GM19397 (cell line): Measurements from ENCODE around the gene CRK.
"Not testable (repeated sequence)": the region's sequence is repeated elsewhere in the genome, so short reads cannot be mapped to it uniquely, and the experiment has no call there.

Experiments used
- ATAC-seq: cut with Tn5 transposase; IDR thresholded peaks from one replicate; pipeline ENCODE4 v1.9.1; 2021; ENCODE audit warnings: mild to moderate bottlenecking, moderate library complexity; ENCODE audit not compliant: unreplicated experiment

Gene CRK

DNA sequence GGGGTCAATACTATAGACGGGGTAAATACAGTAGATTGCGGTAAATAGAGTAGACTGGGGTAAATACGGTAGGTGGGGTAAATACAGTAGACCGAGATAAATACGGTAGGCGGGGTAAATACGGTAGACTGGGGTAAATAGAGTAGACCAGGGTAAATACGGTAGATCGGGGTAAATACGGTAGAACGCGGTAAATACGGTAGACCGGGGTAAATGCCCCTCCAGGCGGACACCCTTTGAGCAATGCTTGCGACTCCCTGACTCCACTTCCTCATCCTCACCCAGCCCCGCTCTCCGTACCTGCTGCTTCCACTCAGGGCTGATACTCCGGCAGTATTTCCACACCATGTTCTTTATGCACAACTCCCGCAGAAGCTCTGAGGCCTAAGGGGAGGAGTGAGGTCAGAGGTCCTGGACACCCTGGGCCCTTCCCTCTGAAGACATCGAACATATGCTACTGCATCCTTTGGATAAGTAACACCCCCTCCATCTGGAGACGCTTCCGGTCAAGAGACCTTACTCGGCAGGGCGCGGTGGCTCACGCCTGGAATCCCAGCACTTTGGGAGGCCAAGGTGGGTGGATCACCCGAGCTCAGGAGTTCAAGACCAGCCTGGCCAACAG lies 13.3 kb upstream of the CRK start:
- no peak for ATAC-seq

DNA sequence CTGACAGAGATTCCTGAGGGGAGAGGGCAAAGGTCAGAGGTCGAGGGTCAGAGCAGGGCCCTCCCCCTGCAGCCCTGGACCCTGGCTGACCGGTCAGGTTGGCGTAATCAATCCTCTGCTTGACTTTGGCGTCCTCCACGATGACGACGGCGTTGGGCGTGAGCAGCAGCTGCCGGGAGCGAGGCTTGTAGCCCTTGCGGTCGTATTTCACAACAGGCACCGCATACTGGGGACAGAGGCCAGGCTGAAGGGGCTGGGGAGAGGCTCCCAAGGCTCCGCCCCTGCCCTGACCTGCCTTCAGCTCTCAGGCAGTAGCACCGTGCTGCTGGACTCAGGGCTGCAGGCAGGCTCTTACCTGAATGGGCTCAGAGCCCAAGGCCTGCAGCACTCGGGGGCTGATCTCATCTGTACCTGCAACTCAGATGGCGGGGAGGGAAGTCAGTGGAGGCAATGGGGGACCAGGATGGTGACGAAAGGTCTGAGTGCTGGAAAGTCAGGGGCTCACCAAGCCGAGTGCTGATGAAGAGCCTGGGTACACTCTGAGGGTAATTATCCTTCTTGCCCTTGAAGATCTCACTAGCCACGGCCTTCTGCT lies 12.0 kb upstream of the CRK start:
- ATAC-seq: no peak

DNA sequence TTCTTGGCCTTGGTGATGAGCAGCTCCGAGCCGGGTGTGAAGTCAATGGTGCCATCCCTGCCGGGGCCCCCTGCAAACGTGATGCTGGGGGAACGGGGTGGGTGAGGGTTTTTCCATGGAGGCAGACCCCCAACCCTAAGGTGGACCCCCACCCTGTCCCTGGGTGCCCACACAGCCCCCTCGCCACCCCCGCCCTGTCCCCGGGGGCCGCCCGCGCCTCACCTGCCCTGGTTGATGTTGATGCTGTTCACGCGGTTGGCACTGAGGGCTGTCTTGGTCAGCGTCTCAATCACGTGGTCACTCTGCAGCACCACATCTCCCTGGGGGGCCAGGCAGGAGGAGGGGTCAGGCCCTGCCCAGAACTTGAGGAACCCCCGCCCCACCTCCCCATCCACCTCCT lies 11.2 kb upstream of the CRK start:
- no peak for ATAC-seq

DNA sequence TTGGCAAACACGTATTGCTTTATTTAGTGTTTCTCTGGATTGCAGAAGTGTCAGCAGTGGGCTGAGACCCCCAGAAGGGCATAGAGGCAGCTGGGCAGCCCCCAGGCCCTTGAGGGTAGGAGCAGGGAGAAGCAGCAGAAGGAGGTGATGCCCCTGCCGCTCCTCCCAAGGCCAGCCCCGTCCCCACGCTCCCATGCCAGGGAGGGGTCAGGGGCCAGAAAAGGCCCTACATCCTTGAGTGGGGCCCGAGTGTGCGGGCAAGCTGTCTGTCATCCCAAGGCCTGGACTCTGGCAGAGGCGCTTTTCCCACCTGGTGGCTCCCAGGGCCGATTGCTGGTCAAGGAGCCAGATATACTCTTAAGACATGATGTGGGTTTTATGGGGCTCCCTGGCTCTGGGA lies 8.2 kb upstream of the CRK start:
- no peak for ATAC-seq

DNA sequence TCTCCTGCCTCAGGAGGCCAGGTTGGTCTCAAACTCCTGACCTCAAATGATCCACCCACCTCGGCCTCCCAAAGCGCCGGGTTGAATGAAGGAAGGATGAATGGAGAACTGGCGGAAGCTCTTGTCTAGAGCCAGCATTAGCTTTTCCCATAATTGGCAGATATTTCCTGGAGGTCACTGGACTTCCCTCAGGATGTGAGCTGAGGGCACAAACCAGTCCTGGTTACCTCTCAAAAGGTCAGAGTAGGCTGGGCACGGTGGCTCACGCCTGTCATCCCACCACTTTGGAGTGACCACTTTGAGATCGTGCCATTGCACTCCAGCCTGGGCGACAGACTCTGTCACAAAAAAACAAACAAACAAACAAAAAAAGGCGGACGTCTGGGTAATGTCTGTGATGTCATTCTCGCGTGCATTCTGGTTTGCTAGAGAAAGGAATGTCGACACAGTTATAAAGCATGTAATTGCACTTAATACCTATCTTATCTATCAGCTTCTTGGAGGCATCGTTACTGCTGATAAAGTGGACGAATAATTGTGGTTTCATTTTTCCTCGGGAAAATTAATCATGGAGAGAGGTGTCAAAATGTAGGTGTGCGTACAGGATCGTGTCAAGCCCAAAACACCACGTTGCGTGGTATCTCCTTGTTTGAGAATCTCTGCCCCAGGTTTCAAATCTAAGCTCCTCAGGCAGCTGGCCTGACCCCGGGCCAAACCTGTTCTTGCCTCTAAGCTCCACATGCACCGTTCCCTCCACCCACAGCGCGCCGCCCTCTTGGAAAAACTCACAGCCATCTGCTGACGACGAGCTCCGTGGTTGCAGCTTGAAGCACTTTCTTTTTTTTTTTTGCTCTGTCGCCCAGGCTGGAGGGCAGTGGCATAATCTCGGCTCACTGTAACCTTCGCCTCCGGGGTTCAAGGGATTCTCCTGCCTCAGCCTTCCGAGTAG lies 6.4 kb upstream of the CRK start:
- no peak for ATAC-seq

DNA sequence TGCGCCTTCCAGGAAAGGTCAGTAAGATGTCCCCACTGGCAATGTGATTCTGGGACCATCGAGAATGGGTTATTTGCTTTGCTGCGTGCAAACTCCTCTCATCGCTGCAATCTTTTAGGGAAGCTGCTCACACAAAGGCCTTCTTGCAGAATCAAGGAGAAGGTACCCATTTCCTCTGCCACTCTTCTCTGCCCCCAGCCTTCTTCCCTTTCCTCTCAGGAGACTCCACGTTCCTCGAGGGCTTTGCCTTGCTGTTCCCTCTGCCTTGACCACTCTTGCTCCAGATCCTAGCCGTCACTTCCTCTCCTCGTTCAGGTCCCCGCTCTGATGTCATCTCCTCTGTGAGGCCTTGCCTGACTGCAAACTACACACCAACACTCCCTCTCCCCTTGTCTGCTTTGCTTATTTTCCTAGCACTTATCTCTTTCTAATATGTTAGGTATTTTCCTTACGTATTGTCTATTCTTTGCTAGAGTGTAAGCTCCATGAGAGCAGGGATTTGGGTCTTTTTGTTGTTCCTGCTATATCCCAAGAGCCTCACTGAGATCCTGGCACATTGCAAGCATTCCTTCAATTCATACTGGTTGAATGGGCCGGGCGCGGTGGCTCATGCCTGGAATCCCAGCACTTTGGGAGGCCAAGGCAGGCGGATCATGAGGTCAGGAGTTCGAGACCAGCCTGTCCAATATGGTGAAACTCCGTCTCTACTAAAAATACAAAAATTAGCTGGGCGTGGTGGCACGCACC lies 5.3 kb upstream of the CRK start:
- no peak for ATAC-seq

DNA sequence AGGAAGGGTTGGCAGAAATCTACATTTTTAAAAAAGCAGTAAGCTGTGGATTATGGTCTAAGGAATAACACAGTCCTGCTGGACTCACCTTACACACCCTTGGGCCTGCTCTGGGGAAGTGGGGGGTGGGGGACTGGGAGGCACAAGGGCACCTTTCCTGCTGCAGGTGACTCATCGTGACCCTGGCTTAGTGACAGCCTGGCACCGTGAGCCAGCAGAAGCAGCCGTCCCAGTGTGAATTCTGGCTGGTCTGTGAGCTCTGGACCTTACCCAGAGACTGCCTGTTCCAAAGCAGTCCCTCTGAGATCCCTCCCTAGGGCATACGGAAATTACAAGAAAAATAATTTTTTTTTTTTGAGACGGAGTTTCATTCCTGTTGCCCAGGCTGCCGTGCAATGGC lies 4.2 kb upstream of the CRK start:
- no peak for ATAC-seq

DNA sequence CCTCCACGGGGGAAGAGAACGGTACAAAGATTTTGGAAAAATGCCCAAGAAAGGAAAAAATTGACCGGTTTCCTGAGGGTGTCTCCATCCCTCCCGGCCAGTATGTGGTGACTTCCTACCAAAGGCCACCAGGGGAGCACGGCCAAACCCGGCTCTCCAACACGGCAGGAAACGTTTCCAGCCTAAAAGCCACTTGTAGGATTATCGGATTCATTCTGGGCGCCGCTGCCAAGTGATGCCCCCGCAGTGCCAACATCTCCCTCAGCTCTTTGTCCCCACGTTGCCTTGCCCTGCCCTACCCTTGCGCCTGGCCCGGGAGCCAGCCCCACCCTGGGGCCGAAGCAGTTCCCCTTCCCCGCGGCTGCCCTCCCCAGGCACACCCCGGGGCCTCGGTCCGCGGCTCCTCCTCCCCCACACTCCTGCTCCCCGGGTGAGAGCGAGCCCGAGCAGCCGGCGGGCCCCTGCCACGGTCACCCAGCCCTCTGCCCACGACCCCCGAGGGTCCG lies 688 bp downstream of the CRK start:
- peak; percentile 29 for ATAC-seq

DNA sequence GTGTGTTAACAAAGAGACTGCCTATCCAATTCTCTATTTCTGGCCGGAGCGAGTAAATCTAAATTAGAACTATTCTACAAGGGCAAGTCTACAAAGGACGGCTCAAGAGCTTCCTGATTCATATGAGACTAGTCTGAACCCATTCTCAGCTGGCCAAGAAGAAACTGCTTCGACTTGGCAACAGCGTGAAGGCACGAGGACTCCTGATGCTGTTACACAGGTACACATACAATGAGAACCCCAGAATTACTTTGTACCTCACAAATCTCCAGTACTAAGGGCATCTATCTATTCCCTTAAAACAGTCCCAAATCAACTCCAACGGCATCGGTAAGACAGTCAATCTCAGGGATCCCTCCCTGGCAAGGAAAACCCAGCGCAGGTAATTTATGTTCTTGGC lies 1.5 kb downstream of the CRK start:
- no peak for ATAC-seq

DNA sequence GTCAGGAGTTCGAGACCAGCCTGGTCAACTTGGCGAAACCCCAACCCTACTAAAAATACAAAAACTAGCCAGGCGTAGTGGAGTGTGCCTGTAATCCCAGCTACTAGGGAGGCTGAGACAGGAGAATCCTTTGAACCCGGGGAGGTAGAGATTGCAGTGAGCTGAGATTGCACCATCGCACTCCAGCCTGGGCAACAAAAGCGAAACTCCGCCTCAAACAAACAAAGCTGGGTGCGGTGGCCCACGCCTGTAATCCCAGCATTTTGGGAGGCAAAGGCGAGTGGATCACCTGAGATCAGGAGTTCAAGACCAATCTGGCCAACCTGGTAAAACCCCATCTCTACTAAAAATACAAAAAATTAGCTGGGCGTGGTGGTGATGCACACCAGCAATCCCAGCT lies 2.3 kb downstream of the CRK start:
- ATAC-seq: not testable (repeated sequence)

DNA sequence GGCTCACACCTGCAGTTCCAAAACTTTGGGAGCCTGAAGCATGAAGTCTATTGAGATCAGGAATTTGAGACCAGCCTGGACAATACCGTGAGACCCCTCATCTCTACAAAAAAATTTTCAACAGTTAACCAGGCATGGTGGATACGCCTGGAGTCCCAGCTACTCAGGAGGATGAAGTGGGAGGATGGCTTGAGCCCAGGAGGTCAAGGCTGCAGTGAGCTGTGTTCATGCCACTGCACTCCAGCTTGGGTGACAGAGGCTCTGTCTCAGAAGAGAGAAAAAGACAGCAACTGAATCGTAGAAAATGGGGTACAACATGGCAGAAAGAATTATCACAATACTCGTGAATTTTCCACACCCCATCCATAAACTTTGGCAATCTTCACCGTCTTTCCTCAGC lies 3.2 kb downstream of the CRK start:
- no peak for ATAC-seq

DNA sequence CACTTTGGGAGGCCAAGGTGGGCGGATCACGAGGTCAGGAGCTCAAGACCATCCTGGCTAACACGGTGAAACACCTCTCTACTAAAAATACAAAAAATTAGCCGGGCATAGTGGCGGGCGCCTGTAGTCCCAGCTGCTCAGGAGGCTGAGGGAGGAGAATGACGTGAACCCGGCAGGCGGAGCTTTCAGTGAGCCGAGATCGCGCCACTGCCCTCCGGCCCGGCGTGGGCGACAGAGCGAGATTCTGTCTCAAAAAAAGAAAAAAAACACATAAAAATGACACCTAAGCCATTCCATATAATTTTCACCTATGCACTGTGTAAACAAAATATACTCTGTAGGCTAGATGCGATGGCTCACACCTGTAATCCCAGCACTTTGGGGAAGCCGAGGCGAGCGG lies 5.8 kb downstream of the CRK start:
- not testable (repeated sequence) for ATAC-seq

DNA sequence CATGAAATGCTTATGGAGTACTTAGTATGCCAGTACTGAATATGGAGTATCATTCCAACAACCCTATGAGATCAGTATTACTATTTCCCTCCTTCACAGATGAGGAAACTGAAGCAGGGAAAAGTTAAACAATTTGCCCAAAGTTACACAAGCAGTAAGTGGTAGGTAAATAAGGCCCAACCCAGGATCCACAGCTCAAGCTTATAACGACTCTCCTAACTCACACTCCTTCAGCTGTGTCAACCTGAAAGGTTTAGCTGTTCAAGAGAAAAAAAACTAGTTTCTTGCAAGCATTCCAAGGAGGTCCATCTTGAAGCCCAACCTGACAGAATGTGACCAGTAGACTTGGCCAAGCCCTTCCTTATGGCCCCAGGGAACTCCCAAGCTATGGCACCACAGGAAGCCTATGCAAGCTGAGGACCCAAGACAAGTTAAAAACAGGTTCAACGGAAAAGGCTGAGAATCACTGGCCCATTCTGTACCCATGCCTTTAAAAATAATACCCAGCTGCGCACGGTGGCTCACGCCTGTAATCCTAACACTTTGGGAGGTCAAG lies 6.5 kb downstream of the CRK start:
- ATAC-seq: no peak

DNA sequence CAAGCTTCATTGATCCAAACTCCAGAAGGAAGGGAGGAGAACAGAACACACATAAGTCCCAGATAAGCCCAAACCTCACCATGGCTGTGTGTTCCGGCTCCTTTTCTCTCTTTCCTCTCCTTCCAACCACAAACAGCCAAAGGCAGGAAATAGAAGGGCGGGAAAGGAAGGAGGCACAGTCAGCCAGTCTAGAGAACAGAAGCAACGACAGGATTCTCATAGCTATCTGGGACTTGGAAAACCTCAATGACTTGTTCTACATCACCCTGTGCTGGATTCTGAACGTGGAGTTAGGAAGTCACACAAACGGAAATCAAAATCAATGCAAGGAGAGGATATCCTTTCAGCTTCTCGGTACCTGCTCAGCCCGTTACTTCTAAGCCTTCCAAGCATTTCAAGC lies 9.0 kb downstream of the CRK start:
- no peak for ATAC-seq

DNA sequence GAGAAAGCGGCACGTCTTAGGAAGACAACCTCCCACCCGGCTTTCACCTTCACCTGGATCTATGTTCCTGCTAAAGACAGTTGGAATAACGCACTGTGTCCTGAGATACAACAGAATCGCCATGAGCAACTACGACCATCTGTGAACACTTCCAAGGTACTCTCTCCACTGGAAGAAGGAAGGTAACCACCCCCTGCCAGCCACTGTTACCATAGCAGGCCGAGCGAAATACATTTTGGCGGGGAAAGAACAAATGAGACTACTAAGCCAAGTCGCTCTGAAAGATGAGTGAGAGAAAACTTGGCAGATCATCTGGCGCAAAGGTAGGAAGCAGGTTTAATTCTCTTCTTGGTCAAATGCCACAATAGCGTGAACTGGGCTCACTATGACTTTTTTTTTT lies 9.8 kb downstream of the CRK start:
- no peak for ATAC-seq

DNA sequence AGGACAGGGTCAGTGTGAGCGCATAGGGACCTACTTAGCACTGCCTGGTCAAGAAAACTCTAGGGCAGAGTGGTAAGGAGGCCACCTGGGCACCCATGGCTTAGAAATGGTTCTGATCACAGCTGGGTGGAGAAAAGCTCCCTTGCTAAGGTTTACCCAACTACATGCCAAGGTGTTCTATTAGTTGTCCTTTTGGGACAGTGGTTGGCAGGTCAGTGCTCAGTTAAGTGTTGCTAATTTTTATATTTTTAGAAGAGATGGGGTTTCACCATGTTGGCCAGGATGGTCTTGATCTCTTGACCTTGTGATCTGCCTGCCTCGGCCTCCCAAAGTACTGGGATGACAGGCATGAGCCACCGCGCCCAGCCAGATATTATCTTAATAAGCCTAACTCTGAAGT lies 10.3 kb downstream of the CRK start:
- not testable (repeated sequence) for ATAC-seq

DNA sequence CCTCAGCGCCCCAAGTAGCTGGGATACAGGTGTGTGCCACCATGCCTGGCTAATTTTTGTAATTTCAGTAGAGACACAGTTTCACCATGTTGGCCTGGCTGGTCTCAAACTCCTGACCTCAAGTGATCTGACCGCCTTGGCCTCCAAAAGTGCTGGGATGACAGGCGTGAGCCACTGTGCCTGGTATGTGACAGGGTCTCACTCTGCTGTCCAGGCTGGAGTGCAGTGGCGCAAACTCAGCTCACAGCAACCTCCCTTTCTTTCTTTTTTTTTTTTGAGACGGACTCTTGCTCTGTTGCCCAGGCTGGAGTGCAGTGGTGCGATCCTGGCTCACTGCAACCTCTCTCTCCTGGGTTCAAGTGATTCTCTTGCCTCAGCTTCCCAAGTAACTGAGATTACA lies 13.3 kb downstream of the CRK start:
- not testable (repeated sequence) for ATAC-seq

DNA sequence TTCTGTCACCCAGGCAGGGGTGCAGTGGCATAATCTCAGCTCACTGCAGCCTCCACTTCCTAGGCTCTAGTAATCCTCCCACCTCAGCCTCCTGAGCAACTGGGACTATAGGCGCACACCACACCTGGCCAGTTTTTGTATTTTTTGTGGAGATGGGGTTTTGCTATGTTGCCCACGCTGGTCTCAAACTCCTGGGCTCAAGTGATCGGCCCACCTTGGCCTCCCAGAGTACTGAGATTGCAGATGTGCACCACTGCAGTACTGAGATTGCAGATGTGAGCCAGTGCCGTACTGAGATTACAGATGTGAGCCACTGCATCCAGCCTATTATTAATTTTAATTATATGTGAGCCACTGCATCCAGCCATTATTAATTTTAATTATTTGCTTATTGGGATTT lies 13.8 kb downstream of the CRK start:
- no peak for ATAC-seq

DNA sequence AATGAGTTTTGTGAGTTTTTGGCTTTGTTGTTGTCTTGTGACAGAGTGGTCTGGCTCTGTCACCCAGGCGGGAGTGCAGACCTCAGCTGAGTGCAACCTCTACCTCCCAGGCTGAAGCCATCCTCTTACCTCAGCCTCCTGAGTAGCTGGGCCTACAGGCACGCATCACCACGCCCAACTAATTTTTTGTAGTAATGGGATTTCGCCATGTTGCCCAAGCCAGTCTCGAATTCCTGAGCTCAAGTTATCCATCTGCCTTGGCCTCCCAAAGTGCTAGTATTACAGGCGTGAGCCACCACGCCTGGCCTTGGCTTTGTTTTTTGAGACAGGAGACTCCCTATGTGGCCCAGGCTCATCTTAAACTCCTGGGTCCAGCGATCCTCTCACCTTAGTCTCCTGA lies 15.1 kb downstream of the CRK start:
- no peak for ATAC-seq

DNA sequence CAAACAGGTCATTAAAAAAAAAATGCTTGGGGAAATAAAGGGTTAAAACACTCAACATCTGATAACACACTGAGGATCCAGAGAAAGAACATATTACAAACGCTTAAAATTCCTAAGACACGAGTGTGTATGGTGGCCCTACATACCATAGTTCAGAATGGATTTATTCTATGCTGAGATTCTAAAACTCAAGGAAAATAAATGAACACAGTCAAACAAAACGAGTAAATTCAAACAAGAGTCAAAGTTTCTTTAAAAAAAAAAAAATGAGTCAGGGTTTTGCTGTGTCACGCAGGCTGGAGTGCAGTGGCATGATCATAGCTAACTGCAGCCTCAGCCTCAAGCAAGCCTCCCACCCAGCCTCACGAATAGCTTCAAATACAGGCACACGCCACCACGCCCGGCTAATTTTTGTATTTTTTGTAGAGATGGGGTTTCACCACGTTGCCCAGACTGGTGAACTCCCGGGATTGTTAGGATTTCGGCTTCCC lies 17.4 kb downstream of the CRK start:
- no peak for ATAC-seq

DNA sequence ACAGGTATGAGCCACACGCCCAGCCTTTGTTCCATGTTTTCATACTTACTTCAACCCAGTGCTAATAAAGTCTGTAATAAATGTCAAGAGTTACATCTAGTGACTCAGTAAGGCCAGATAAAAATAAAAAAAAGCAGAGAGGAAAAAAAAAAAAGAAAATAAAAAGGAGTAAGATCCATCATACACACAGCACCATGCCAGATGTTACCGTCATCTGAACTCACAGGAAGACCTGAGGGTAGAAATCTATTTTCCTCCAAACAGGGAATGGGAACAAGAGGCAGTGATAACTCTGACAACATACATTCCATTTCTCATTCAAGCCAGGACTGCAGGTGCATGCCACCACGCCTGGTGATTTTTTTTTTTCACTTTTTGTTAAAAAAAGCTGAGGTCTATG lies 20.7 kb downstream of the CRK start:
- ATAC-seq: no peak
